ENCODE results near the gene NISCH.

The NISCH gene

DNA sequence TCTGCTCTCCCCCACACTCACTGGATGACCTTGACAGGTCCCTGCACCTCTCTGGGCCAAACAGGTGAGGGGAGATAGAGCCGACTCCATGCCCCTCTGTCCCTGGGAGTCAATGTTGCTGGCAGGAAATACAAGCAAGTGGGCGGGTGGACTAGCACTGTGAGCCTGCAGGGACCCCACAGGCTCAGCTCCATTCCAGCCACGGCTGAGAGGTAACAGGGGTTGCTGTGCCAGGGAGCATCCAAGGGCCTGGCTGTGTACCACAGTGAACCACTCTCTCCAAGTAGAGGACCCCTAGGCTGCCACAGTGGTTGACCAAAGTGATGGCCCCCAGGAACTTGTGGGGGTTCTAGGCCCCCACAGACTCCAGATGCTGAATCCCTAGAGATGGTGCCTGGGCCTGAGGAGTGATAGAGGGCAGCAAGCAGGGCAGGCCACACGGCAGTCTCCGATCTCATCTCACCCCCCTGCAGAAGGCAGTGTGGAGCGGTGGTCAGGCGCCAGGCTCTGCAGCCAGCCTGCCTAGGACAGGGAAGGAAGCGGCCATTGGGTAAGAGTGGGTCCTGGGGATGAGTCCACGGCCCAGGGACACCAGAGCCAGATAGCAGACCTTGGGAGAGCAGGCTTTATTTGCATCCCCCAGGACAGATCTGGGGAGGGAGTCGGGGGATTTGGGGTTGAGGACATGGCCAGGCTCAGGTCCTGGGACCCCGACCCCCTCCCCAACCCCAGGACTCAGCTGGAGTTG, 4.7 kb upstream of the NISCH start:
- DNase-seq, result no peak

DNA sequence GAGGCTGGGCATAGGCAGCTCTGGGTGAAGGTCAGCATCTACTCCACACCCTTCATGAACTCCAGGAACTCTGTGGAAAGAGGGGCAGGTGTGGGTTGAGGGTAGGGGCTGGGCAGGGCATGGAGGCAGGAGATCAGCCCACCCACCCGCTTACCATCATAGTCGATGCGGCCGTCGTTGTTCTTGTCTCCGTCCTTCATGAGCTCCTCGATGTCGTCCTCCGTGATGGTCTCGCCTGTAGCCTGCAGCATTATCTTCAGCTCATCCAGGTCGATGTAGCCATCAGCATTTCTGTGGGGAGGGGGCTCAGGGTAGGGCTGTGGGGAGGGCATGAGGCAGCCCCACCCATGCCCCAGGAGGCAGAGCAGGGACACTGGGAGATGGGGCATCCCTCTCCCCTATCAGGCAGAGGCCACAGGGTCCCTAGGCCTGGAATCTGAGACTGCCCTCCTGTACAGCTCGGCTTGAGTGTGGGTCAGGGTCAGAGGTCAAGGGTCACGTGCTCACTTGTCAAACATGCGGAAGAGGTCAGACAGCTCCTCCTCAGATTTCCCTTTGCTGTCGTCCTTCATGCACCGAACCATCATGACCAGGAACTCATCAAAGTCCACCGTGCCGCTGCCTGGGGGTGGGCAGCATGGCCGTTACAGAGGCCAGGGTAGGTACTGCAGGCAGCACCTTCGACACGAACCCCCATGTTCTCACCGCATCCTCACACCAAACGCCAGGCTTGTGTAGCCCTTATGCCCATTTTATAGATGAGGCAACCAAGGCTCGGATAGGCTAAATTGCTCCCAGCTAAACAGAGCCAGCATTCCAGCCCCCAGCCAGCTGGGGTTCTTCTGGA, 3.9 kb upstream of the NISCH start:
- DNase-seq, result no peak

DNA sequence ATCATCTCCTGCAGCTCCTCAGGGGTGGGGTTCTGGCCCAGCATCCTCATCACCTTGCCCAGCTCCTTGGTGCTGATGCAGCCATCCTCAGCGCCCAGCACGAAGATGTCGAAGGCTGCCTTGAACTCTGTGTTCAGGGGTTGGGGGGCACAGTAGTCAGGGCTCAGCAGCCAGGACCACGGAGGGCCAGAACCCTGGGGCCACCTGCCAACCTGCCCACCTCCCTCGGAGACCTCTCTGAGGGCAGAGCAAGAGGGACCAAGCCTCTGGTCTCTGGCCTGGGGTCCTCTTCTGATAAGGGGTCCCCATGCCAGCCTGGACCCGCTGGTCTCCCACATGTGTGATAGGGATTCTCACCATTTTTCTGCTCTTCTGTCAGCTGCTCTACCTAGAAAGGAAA, 3.3 kb upstream of the NISCH start:
- no peak for DNase-seq

DNA sequence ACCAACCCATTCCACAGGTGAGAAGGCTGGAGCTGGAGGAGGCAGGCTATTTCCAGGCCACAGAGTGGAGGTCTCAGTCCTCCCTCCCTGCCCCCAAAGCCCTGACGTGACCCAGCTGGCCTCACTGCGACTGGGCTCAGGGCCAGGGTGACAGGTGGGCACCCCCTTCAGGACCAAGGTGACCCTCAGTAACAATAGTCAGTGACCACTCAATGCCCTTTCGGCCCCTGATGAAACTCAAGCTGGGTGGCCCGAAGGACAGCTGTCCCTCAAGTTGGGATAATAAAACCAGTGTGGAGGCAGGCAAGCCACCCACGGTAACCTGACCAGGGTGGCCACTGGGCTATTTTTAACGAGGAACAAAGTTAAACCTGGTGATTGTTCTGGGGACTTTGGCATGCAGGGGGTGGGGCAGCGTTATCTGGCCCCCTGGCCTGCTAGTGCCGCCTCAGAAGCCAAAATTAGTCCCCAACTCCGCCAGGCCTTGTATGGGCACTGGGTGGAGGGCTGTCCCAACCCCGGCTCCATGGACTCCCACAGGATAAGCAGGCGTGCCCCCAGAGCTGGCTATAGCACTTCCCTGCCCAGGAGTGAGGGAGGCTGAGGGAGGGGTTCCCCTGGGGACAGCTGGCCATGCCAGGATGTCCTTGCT, 2.7 kb upstream of the NISCH start:
- no peak for DNase-seq

DNA sequence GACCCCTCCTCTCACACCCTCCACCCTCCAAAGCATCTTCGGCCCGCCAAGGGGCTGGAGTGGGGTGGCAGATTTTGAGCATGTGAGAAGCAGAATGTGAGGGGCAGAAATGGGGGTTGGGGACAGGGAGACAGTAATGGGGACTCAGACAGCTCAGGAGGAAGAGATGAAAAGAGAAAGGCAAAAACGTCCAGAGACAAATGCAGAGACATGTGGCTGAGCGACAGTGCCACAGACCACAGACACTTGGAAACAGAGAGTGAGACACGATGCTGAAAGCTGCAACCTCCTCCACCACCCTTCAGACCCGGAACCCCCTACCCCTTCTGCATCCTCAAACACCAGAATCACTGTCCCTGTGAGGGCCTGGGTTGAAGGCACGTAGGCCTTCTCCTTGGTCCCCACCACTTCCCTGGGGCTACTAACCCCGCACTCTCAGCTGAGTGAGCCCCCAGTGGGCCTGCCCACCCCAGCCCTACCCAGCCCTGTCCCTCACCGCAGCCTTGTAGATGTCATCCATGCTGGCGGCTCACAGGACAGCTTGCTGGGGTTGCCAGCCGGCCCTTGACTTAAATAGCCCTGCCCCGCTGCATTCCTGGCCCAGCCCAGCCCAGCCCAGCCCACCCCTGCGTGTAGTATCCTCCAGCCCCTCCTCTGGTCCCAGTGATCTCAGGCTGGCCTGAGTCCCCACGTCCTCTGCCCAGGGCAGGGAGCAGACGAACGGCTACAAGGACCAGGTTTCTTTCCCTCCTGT, 1.7 kb upstream of the NISCH start, which contains the start of gene TNNC1:
Gene TNNC1, minus strand, starts transcription at position 546 of the 754 bp plus-strand sequence. Its CDS starts 26 bp downstream, at position 520.
- DNase-seq, result no peak

DNA sequence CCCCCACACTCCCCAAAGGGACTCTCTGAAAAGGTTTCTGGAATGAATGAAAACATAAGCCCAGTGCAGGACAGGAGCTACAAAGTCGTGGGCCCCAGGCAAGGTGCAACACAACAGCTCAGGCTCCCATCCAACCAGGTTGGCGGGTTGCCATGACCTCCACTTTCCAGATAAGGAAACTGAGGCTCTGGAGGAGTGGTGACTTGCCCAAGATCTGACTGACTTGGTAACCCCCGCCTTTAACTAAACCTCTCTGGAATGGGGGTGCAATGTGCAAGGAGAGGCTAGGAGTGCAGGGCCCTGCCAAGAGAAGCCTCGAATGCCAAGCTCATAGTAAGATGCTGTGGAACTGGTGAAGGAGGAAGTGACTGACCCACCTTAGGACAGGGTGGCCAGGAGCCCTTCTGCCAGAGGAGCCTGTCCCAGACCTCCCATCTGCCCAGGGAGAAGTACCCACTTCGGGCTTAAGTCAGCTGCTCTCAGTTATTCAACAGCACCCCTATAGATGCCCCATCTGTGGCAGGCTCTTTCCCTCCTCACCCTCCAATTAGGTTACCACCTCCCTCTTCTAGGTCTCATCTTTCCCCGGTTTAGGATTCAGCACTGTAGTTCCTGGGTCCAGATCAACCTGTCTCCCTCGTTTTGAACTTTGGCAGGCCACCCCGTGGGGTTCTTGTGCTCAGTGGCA, 1.0 kb upstream of the NISCH start:
- DNase-seq, result no peak

DNA sequence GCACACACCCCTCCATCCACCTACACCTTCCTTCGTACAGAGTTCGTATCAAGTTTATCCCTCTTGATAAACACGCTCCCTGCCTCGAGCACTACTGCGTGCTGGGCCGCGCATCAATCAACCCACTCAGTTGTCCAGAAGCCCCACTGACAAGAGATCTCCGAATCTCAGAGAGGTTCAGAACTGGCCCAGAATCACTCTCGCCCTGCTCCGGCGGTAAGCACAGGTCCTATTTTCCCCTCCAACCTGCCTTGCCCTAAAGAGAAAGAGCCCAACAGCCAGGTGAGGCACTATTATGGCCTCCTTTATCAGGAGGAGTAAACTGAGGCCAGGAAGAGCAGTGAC, 494 bp upstream of the NISCH start:
- DNase-seq, result no peak

DNA sequence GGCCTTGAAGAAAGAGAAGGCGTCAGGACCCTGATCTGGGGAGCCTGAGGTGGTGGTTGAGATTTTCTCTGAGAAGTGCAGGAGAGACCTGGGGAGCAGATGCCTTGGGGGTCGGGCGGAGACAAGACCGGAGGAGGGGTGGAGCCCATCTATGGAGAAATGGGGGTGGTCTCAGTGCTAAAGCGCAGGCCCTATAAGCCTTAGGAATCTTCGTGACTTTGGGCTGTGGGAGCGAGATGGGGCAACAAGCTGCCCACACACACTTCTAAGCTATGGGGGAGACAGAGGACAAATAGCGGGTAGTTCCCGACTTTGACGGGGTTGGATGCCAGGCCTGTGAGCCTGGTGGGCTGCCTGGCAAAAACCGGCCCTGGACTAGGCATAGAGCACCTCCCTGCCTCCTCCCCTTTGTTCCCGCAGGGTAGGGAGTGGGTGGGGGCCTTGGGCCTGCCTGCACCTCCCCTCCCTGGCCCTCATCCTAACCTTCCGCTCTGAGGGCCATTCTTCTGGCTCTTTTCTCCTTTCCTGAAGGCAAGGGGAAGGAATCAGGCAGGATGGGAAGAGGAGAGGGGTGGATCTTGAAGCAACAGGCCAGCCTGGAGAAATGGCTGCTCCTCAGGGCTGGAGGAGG, 880 bp downstream of the NISCH start:
- DNase-seq, result no peak

DNA sequence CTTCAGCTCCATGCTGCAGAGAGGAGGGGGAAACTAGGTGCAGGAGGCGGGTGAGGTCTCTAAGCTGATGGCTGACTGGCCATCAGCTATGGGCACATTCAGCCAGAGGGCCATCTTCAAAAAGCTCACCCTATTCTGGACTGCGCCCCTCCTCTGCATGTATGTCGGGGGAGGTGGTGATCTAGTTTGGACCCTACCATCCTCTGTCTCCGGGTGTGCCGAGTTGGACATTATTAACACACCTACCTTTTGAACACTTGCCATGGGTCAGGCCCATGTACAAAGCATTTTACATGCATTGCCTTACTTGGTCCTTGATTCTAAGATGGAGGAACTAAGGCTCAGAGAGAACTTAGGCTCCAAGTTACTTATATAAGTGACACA, 1.4 kb downstream of the NISCH start:
- DNase-seq, result no peak

DNA sequence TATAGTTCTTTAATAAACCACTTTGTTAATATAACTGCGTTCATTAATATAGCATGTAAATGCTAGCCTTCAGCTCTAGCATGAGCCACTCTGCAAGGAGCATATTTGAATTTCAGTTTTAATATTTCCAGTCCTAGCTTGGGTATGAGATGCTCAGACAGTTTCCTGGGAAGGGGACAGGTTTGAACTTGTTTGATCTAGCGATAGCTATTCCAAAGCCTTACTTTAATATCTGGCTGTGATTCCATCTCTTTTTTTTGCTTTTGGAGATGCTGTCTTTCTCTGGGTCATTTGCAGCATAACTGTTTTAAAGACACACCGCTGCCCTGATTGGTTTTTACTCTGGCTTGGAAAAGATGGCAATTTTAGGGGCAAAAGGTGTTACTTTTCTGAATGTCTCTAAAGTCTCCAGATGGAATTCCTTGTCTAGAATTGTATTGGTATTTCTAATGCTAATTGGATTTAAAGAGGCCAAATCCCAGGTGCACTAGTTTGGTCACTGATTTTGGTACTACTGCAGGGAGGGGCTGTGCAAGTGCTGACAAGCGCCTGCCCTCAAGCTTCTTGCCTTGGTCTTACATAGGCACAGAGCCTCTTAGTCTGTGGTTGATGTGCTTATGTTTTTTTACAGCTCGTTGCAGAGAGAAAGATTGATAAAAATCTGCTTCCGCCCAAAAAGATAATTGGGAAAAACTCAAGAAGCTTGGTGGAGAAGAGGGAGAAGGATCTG, 2.8 kb downstream of the NISCH start:
- DNase-seq, result no peak

DNA sequence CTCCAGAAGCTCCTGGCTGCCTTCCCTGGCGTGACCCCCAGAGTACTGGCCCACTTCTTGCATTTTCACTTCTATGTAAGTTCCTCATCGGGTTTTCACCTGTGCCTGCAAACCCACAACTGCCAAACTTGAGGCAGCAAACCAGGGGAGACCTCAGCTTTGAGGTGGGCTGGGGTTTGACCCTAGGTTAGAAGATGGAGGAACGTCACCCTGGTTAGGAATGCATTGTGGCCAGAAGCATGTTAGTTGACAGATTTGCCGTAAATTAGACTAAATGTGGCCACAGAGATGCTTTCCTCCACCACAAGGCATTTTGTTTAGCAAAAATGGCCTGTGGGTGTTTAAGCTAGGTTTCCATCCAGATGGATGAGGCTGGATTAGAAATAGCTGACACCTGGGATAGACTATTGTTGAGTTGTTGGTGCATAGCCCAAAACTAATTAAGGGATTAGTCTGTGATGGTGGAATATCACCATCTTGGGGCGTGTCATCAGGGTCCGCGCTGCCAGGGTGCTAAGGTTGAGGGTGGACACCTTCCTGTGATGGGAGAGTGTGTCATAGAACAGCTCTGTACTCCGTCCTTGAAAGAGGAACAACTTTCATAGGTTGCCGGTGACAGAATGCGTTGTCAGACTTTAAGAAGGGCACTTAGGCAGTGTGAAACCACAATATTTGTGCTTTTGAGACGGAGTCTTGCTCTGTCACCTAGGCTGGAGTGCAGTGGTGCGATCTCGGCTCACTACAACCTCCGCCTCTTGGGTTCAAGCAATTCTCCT, 3.6 kb downstream of the NISCH start:
- DNase-seq, result no peak

DNA sequence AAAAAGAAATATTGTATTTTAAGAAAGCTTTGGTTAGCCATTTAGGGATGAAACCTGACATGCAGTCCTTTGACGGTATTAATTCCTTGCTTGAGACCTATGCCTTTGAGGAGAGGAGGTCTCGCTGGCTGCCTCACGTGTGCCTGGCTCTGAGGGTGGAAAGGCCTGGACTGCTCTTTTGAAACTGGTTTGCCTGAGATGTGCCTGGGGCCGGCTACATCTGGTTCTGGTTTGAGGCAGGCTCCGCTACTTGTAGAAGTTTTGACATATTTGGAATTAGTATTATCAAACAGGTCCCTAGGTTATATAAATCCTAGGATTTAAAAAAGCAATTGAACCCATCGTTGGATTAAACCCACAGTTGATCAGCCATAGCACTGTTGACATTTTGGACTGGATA, 6.5 kb downstream of the NISCH start:
- no peak for DNase-seq

DNA sequence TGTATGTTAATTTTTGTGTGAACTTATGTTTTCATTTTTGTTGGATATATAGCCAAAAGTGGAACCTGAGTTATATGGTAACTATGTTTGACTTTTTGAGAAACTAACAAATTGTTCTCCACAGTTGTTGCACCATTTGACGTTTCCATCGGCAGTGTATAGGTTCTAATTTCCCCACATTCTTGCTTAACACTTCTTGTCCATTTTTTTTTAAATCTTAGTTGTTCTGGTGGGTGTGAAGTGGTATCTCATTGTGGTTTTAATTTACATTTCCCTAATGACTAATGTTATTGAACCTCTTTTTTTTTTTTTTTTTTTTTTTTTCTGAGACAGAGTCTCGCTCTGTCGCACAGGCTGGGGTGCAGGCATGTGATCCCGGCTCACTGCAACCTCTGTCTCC, 8.0 kb downstream of the NISCH start:
- no peak for DNase-seq

DNA sequence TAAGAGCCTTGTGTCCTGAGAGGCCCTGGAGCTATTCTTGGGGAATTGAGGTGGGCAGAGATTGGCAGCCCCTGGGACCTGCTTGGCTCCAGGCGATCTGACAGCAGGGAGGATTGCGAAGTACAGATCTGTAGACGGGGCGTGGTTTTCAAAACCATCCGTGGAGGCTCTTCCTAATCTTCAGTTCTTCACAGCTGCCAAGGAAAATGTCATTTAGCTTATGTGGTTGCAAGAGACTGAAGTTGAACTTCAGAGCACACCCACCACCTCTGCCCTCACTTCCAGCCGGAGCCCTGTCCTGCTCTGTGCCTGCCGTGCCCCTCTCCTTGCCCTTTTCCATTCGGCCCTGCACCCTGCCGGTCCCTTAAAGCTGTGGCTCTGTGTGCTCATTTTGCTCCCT, 12.9 kb downstream of the NISCH start:
- no peak for DNase-seq

DNA sequence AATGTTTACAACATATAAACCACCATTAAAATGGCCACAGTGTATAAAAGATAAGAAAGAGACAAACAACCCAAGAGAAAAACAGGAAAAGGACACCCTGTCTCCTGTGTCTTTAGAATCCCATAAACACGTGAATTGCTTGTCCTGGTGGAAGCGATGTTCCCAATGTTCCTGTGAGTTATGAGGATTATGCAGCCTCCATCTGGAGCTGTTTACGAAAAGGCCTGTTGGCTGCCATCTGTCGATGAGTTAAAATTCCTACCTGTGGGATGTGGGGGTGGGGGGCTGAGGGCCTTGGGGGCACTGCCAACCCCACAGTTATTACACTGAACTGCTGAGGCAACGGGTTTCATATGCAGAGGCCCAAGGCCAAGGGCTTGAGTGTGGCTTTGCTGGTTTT, 13.6 kb downstream of the NISCH start:
- no peak for DNase-seq

DNA sequence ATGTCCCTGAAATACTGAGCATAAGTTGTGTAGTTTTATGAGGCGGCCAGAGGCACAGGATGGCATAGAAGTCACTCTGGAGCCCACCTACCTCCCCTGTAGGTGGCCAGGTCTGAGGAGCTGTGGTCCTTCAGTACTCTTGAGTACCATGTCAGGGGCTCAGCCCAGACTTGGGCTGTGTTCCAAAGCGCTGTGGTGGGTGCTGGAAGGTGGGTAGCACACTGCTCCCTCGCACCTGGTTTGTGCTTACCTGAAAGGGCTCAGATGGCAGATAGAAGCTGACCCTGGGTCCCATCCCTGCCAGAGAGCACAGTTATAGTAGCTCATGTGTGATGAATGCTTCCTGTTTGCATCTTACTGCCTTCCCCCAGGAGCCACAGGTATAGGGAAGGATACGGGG, 15.5 kb downstream of the NISCH start:
- DNase-seq, result no peak

DNA sequence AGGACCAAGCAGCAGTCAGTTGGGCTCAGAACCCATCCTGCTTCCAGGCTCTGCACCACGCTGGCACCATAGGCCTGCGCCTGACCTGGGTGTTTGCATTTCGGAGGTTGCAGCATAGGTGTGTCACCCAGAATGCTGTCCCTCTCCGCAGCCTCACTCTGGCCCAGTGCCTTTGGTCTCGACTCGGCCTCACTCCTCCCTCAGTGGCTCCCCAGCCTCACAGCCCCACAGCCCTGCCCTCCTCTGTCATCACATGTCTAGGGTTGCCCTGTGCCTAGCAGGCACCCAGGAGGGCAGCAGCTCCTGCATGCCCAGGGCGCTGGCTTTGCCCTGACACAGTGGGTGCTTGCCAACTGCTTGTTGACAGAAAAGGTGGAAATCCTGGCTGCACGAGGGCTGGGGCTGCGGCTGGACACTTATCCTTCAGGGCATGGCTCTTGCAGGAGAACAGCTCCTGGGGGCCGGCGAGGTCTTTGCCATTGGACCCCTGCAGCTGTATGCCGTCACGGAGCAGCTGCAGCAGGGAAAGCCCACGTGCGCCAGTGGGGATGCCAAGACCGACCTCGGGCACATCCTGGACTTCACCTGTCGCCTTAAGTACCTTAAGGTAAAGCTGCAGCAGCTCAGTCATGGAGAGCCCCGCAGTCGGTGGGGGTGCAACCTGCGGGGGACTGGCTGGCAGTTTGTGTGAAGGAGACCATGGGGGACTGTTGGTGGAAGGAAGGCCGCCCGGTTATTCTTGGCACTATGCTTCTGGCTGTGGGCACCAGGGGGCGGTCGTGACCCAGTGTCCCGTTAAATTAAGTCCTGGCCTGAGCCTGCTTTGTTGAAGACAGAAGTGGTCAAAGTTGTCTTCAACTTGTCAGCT, 16.2 kb downstream of the NISCH start:
- DNase-seq, result no peak

DNA sequence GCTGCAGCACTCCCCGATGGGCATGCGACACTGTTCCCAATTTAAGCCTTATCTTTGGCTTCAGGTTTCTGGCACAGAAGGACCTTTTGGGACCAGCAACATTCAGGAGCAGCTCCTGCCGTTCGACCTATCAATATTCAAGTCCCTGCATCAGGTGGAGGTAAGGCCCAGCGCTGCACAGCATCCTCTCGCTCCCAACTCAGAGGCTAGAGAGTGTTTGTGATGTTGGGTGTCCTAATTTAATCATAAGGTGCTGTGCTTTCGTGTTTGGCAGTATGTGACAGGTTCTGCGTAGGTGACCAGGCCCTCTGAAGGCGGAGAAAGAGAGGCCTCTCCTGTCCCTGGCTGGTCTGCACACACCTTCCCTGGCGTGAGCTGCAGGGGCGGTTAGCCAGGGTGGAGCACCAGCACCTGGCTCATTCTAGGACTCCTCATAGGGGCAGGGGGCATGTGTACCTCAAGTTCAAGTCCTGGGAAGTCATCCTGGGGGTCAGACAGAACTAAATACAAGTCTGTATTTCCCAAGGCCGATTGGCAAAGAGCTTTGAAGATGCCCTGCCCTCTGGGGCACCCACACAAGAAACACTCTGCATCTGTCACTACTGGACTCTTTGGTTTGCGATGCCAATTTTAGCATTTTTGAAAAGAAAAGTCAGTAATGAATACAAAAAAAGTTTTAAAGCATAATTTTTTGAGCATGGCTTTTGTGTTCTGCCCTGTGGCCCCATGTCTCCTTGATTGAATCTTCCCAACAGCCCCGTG, 17.0 kb downstream of the NISCH start:
- no peak for DNase-seq

DNA sequence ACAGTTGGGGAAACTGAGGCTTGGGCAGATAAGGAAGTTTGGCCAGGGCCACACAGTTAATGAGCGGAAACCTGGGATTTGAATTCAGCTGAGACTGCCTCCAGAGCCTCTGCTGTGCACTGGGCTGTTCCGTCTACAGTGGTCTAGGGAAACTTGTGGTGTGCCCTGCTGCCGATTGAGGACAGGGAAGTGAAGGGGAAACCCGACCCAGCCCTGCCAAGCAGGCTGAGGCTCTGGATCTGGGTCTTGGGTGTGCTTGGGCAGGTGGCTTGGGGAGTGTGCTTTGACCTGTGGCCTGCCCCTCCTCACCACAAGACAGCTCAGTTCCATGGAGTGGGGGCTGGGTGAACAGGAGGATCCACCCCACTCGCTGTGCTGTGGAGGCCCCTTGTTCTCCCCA, 17.6 kb downstream of the NISCH start:
- DNase-seq, result no peak
